ENCODE results near the gene CCDC40. TPM values are rescaled to one million over a fixed set of nuclear protein-coding genes. Genes with fewer than 3 reads are reported as not detected.

The CCDC40 gene
- total RNA-seq, 1 experiment from 2014 or later, result 14.2 TPM

DNA sequence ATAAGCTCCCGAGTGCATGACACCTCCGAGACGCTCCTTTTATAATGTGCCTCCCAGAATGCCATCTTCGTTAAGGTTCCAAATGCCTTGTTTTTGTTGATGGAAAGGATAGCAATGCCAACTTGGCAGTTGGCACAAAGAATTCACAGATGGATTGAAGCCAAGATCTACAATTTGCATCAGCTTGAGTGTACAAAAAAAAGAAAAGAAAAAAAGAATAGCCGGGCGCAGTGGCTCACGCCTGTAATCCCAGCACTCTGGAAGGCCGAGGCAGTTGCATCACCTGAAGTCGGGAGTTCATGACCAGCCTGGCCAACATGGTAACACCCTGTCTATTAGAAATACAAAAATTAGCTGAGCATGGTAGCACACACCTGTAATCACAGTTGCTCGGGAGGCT, 8.4 kb upstream of the CCDC40 start:
- Histone ChIP-seq H3K36me3 (ENCODE audit: low read depth) (no peaks in the 10 kb centered on the region), H4K20me1 (ENCODE audit: insufficient read depth) (peaks cover 4% of the 10 kb centered on the region; the same call in 1 of the 2 replicates), H3K9me2 (ENCODE audit: insufficient read depth) (no peaks in the 10 kb centered on the region), H3K27ac (no peak overlapping the region), H3K27me3 (ENCODE audit: insufficient read depth, low read depth) (no peaks in the 10 kb centered on the region), H3K4me2 (no peak overlapping the region), H3K79me2 (ENCODE audit: low read depth) (no peaks in the 10 kb centered on the region; the same call in 1 of the 2 replicates), H3K9me3 (ENCODE audit: insufficient read depth, low read depth) (no peaks in the 10 kb centered on the region), H3K4me1 (replicated peaks; ENCODE audit: insufficient read depth) (peaks cover 21% of the 10 kb centered on the region), H3F3A (ENCODE audit: insufficient read depth, low read depth) (0 out of 2 replicates have a peak, but pooled peaks cover 3% of the 10 kb centered on the region), H2AFZ (no peak overlapping the region), H3K4me3 (no peak overlapping the region)
- intact Hi-C loops (cut with micrococcal nuclease; ENCODE audit: unreplicated experiment), result no loop called here
- no TSS peak for BruUV-seq (replicated peaks)
- ChIA-PET POLR2A (ENCODE audit: unreplicated experiment) (no interaction called here), CTCF (no interaction called here)
- TF ChIP-seq, protein P1, sequence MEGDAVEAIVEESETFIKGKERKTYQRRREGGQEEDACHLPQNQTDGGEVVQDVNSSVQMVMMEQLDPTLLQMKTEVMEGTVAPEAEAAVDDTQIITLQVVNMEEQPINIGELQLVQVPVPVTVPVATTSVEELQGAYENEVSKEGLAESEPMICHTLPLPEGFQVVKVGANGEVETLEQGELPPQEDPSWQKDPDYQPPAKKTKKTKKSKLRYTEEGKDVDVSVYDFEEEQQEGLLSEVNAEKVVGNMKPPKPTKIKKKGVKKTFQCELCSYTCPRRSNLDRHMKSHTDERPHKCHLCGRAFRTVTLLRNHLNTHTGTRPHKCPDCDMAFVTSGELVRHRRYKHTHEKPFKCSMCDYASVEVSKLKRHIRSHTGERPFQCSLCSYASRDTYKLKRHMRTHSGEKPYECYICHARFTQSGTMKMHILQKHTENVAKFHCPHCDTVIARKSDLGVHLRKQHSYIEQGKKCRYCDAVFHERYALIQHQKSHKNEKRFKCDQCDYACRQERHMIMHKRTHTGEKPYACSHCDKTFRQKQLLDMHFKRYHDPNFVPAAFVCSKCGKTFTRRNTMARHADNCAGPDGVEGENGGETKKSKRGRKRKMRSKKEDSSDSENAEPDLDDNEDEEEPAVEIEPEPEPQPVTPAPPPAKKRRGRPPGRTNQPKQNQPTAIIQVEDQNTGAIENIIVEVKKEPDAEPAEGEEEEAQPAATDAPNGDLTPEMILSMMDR (conservative IDR thresholded peaks at IDR 0.05), result no peak
- TF ChIP-seq EZH2 (IDR thresholded peaks at IDR 0.05; ENCODE audit: low read depth), result no peak
- no peak for DNase-seq

DNA sequence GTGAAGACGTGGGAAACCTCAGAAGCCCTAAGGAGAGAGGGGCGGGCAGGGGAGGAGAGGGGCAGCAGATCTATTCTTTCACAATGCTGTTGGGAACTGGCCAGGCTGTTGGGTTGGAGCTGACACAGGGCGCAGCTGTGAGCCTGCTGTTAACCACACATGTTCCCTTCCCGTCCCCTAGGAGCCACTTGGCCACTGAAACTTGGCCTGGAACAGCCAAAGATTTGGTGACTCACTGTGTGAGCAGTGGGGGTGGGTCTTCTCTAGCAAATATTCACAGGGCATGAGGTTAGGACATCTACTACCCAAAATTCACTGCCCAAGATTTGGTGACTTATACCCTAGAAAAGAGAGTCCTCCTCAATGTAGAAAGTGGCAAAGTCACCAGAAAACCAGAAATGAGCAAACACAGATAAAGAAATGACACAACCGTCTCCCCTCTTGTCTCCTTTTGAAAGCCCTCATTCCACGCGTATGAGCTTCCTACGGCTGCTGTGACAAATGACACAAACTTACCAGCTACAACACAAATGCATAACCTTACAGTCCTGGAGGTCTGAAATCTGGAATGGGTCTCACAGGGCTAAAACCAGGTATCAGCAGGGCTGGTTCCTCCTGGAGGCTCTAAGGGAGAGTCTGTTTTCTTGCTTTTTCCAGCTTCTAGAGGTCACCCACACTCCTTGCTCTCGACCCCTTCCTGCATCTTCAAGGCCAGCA, 7.0 kb upstream of the CCDC40 start:
- Histone ChIP-seq H3K27me3 (ENCODE audit: insufficient read depth, low read depth) (no peaks in the 10 kb centered on the region), H3F3A (ENCODE audit: insufficient read depth, low read depth) (0 out of 2 replicates have a peak, but pooled peaks cover 3% of the 10 kb centered on the region), H3K4me3 (no peak overlapping the region), H3K9me2 (ENCODE audit: insufficient read depth) (no peaks in the 10 kb centered on the region), H3K36me3 (ENCODE audit: low read depth) (no peaks in the 10 kb centered on the region), H3K4me1 (replicated peaks; ENCODE audit: insufficient read depth) (peaks cover 21% of the 10 kb centered on the region), H3K9me3 (ENCODE audit: insufficient read depth, low read depth) (no peaks in the 10 kb centered on the region), H3K4me2 (peak overlapping the region; percentile 34; the same call in 1 of the 2 replicates), H2AFZ (no peak overlapping the region), H3K79me2 (ENCODE audit: low read depth) (no peaks in the 10 kb centered on the region; the same call in 1 of the 2 replicates), H4K20me1 (ENCODE audit: insufficient read depth) (peaks cover 4% of the 10 kb centered on the region; the same call in 1 of the 2 replicates), H3K27ac (no peak overlapping the region)
- POLR2A ChIA-PET (ENCODE audit: unreplicated experiment), result no interaction called here
- no TSS peak for BruUV-seq (replicated peaks)
- DNase-seq, result no peak
- intact Hi-C loops (cut with micrococcal nuclease; ENCODE audit: unreplicated experiment), result no loop called here
- TF ChIP-seq, protein P1 (conservative IDR thresholded peaks at IDR 0.05), result no peak
- TF ChIP-seq EZH2 (IDR thresholded peaks at IDR 0.05; ENCODE audit: low read depth), result no peak
- CTCF ChIA-PET, result interaction anchor here (0.5 kb wide), 1 partner anchor 32 kb away, joined by 3 read pairs; no protein-coding TSS in a partner anchor

- no peaks in the 10 kb centered on the region; the same call in 1 of the 2 replicates for H3K79me2 ChIP-seq (ENCODE audit: low read depth)
- intact Hi-C loops (cut with micrococcal nuclease; ENCODE audit: unreplicated experiment), result loop anchor here (2.0 kb wide), 1 partner anchor 22 kb away; no protein-coding TSS in a partner anchor
- no peaks in the 10 kb centered on the region for H3K9me2 ChIP-seq (ENCODE audit: insufficient read depth)
- no peaks in the 10 kb centered on the region for H3K9me3 ChIP-seq (ENCODE audit: insufficient read depth, low read depth)
- peak overlapping the region; percentile 38 for H3K4me2 ChIP-seq
- no TSS peak for BruUV-seq (replicated peaks)
- POLR2A ChIA-PET (ENCODE audit: unreplicated experiment), result no interaction called here
- CTCF ChIA-PET, result interaction anchor here (0.6 kb wide), 1 partner anchor 236 kb away, joined by 3 read pairs; no protein-coding TSS in a partner anchor
- H3K27me3 ChIP-seq (ENCODE audit: insufficient read depth, low read depth), result no peaks in the 10 kb centered on the region
- no peak overlapping the region for H2AFZ ChIP-seq
- no peak overlapping the region for H3K4me3 ChIP-seq
- no peaks in the 10 kb centered on the region for H3K36me3 ChIP-seq (ENCODE audit: low read depth)
- H3F3A ChIP-seq (ENCODE audit: insufficient read depth, low read depth), result 0 out of 2 replicates have a peak, but pooled peaks cover 3% of the 10 kb centered on the region
- peaks cover 4% of the 10 kb centered on the region; the same call in 1 of the 2 replicates for H4K20me1 ChIP-seq (ENCODE audit: insufficient read depth)
- TF ChIP-seq, protein P1 (conservative IDR thresholded peaks at IDR 0.05), result no peak
- no peak for TF ChIP-seq EZH2 (IDR thresholded peaks at IDR 0.05; ENCODE audit: low read depth)
- DNase-seq, result peak; percentile 68 to 71
- H3K27ac ChIP-seq, result no peak overlapping the region
- peaks cover 21% of the 10 kb centered on the region for H3K4me1 ChIP-seq (replicated peaks; ENCODE audit: insufficient read depth)
These were observed 5.6 kb upstream of the CCDC40 start for GRCh38 chr17:80030730-80031410.
